HepG2 (cell line): ENCODE data around the gene ZNF548. TPM values are rescaled to one million over a fixed set of nuclear protein-coding genes. Genes with fewer than 3 reads are reported as not detected.

Source experiments
- ARID5B ChIP-seq: IDR thresholded peaks from 2 replicates; pipeline ENCODE4 v1.4.0; 2020; ENCODE audit warnings: mild to moderate bottlenecking, missing genetic modification reagents
- CHCHD3 ChIP-seq: sonication (generic); formaldehyde crosslinking; IDR thresholded peaks from 2 replicates; pipeline ENCODE4 v1.8.0; 2022; ENCODE audit warnings: mild to moderate bottlenecking, missing genetic modification reagents, moderate library complexity
- ELF1 ChIP-seq: sonication (generic); formaldehyde crosslinking; IDR thresholded peaks from 2 replicates; pipeline ENCODE4 v1.4.0; 2020; ENCODE audit warnings: missing genetic modification reagents
- EZH2 ChIP-seq: conservative IDR thresholded peaks from 2 replicates; pipeline ENCODE4 v1.6.1; 2012; ENCODE audit warnings: mild to moderate bottlenecking, low read depth, low read length, moderate library complexity
- GPN1 ChIP-seq: sonication (generic); formaldehyde crosslinking; IDR thresholded peaks from 2 replicates; pipeline ENCODE4 v1.5.1; 2020; ENCODE audit warnings: missing genetic modification reagents, borderline replicate concordance
- HOXA9 ChIP-seq: sonication (generic); formaldehyde crosslinking; IDR thresholded peaks from 2 replicates; pipeline ENCODE4 v1.8.1; 2022; ENCODE audit warnings: missing genetic modification reagents, mild to moderate bottlenecking, moderate library complexity, borderline replicate concordance
- MAF1 ChIP-seq: sonication (generic); formaldehyde crosslinking; IDR thresholded peaks from 2 replicates; pipeline ENCODE4 v1.5.0; 2020; ENCODE audit warnings: missing genetic modification reagents, borderline replicate concordance
- MAFK ChIP-seq, 2 experiments: IDR thresholded peaks in 1 of 2; conservative IDR thresholded peaks in 1 of 2; 2 replicates each; pipeline ENCODE4 v1.6.1; 2011; ENCODE audit warnings: improper control_type of control experiment in 2 of 2, low read length in 2 of 2
- NFATC3 ChIP-seq: sonication (generic); formaldehyde crosslinking; IDR thresholded peaks from 2 replicates; pipeline ENCODE4 v1.5.1; 2020; ENCODE audit warnings: mild to moderate bottlenecking, missing genetic modification reagents
- PRDM15 ChIP-seq: sonication (generic); formaldehyde crosslinking; IDR thresholded peaks from 2 replicates; pipeline ENCODE4 v1.4.0; 2020; ENCODE audit warnings: missing genetic modification reagents
- RBM22 ChIP-seq: fragments of 200-400 bp; formaldehyde crosslinking; optimal IDR thresholded peaks from 2 replicates; pipeline ENCODE3; 2017; ENCODE audit warnings: mild to moderate bottlenecking, low read length, moderate library complexity
- SP140L ChIP-seq: sonication (generic); formaldehyde crosslinking; IDR thresholded peaks from 2 replicates; pipeline ENCODE4 v1.4.0; 2020; ENCODE audit warnings: missing genetic modification reagents, borderline replicate concordance
- ZFP36L2 ChIP-seq: sonication (generic); formaldehyde crosslinking; IDR thresholded peaks from 2 replicates; pipeline ENCODE4 v1.4.0; 2020; ENCODE audit warnings: missing genetic modification reagents
- ZNF280B ChIP-seq: sonication (generic); formaldehyde crosslinking; IDR thresholded peaks from 2 replicates; pipeline ENCODE4 v1.5.0; 2020; ENCODE audit warnings: missing genetic modification reagents, mild to moderate bottlenecking, borderline replicate concordance
- ZNF501 ChIP-seq: sonication (generic); formaldehyde crosslinking; IDR thresholded peaks from 2 replicates; pipeline ENCODE4 v1.5.1; 2020; ENCODE audit warnings: mild to moderate bottlenecking, moderate library complexity, missing genetic modification reagents
- ZXDC ChIP-seq: sonication (generic); formaldehyde crosslinking; IDR thresholded peaks from 2 replicates; pipeline ENCODE4 v1.5.0; 2020; ENCODE audit warnings: mild to moderate bottlenecking, missing genetic modification reagents
- polyA plus RNA-seq, 8 experiments: library from polyadenylated mRNA; depleted of rRNA in 3 of 8; stranded (reverse) in 7 of 8; unstranded in 1 of 8; fragments of >200 nt; fragmentation: Illumina TruSeq in 4 of 8; extraction: Trizol in 4 of 8; gene quantifications; 2 replicates each; pipeline versions ENCODE4 v1.2.1 to v1.2.3, GENCODE V29; 2011 to 2016; ENCODE audit warnings: low read depth in 4 of 8, missing spikeins in 1 of 8, mixed read lengths in 1 of 8; ENCODE audit not compliant: insufficient read depth in 1 of 8
- total RNA-seq, 5 experiments: library from RNA; depleted of rRNA; stranded (reverse); fragments of >200 nt; fragmentation: Illumina TruSeq; extraction: Trizol; gene quantifications; 2 replicates each; pipeline ENCODE4 v1.2.3, GENCODE V29; 2016; ENCODE audit warnings: low read depth in 1 of 5

The ZNF548 gene
- total and polyA plus RNA-seq, 2 of the 13 experiments (the other 11 are each of a cell fraction or from before 2014, with no cell fraction given): 19.6 to 24.9 TPM

GRCh38 chr19:57435062-57435978, 45.7 kb downstream of the ZNF548 start, which contains the start of gene ZNF749 (continued):
- no peak for TF ChIP-seq ZXDC (CRISPR knock-in tag)
- TF ChIP-seq ELF1 (CRISPR knock-in tag): peak; percentile 76; the same call in 1 of the 2 replicates
- TF ChIP-seq NFATC3: no peak
- no peak for TF ChIP-seq MAF1 (CRISPR knock-in tag)
- 0 out of 2 replicates have a peak, but pooled peaks have one; percentile 39 for TF ChIP-seq GPN1 (CRISPR knock-in tag)
- 0 out of 2 replicates have a peak, but pooled peaks have one; percentile 8 for TF ChIP-seq ARID5B (CRISPR knock-in tag)
- no peak for TF ChIP-seq PRDM15 (CRISPR knock-in tag)
- TF ChIP-seq ZFP36L2: no peak; the same call in 1 of the 2 replicates
- peak; percentile 82 for TF ChIP-seq ZNF501 (CRISPR knock-in tag)
- no peak for TF ChIP-seq CHCHD3 (CRISPR knock-in tag)
- no peak for TF ChIP-seq SP140L (CRISPR knock-in tag)
- TF ChIP-seq EZH2: no peak
- no peak for TF ChIP-seq MAFK (conservative IDR thresholded peaks at IDR 0.05 in 1 of 2, IDR thresholded peaks at IDR 0.05 in 1 of 2; ENCODE audit: low read length in 2 of 2)
- TF ChIP-seq HOXA9: peak; percentile 49; the same call in 1 of the 2 replicates
- no peak for TF ChIP-seq ZNF280B (CRISPR knock-in tag)
- no peak for TF ChIP-seq RBM22
